ENCODE data around the gene MYO5A. TPM values are rescaled to one million over a fixed set of nuclear protein-coding genes. Genes with fewer than 3 reads are reported as not detected.

Gene MYO5A
- total RNA-seq, 1 donor from 2014 or later, result 18.8 TPM

Other genes with a start within 250 kb of the MYO5A start
- gene MYO5C, start 233.1 kb downstream of the MYO5A start, total RNA-seq, result 19.7 TPM
- gene ARPP19, start 40.1 kb upstream of the MYO5A start, total RNA-seq, result 114 TPM
- 44.1 TPM for gene ATOSA, start 150.5 kb upstream of the MYO5A start, total RNA-seq